CD4-positive, alpha-beta T cell treated with Interleukin-15 for 1 hour (primary cell): ENCODE data around the gene FAM50A.

ENCODE experiments used
- DNase-seq: peaks from one replicate; pipeline ENCODE4 v3.0.0-alpha.2; 2020

Gene FAM50A

GRCh38 chrX:154417157-154417556 lies 26.8 kb upstream of the FAM50A start:
- DNase-seq = no peak

- DNase-seq = no peak
These were observed 24.8 kb upstream of the FAM50A start for GRCh38 chrX:154419189-154419588.

GRCh38 chrX:154419688-154420401 lies 24.1 kb upstream of the FAM50A start:
- DNase-seq = no peak

- no peak for DNase-seq
These were observed 23.6 kb upstream of the FAM50A start for GRCh38 chrX:154420402-154420756.

GRCh38 chrX:154426916-154427770 lies 16.8 kb upstream of the FAM50A start:
- no peak for DNase-seq

- DNase-seq = peak; percentile 90
These were observed 15.5 kb upstream of the FAM50A start, which contains the start of gene ATP6AP1 for GRCh38 chrX:154428176-154429171. TSS of gene ATP6AP1 (plus strand) at chrX:154428677. CDS start at chrX:154428693, 16 bp downstream.

GRCh38 chrX:154429711-154430110 lies 14.2 kb upstream of the FAM50A start:
- no peak for DNase-seq

GRCh38 chrX:154430479-154430878 lies 13.5 kb upstream of the FAM50A start:
- DNase-seq = no peak

- DNase-seq = peak; percentile 55
These were observed 13.0 kb upstream of the FAM50A start for GRCh38 chrX:154430916-154431315.

GRCh38 chrX:154431341-154431740 lies 12.6 kb upstream of the FAM50A start:
- peak; percentile 53 for DNase-seq

- no peak for DNase-seq
These were observed 11.7 kb upstream of the FAM50A start for GRCh38 chrX:154432210-154432609.

- DNase-seq = no peak
These were observed 10.3 kb upstream of the FAM50A start for GRCh38 chrX:154433605-154434004.

GRCh38 chrX:154434394-154435168 lies 9.4 kb upstream of the FAM50A start:
- DNase-seq = no peak

- DNase-seq = no peak
These were observed 8.7 kb upstream of the FAM50A start for GRCh38 chrX:154435171-154435733.

- DNase-seq = peak; percentile 60
These were observed 7.5 kb upstream of the FAM50A start for GRCh38 chrX:154436374-154436982.

GRCh38 chrX:154436983-154437752 lies 6.8 kb upstream of the FAM50A start, which contains the start of gene GDI1:
TSS of gene GDI1 (plus strand) at chrX:154437154. CDS start at chrX:154437255, 101 bp downstream.
- DNase-seq = peak; percentile 57

- DNase-seq = no peak
These were observed 5.7 kb upstream of the FAM50A start for GRCh38 chrX:154437971-154438893.

GRCh38 chrX:154439841-154440240 lies 4.1 kb upstream of the FAM50A start:
- DNase-seq = no peak
